ENCODE measurements around the gene CDKAL1. TPM values are rescaled to one million over a fixed set of nuclear protein-coding genes. Genes with fewer than 3 reads are reported as not detected.

CDKAL1 gene
- total and polyA plus RNA-seq, 10 of the 15 experiments (the other 5 are each of a cell fraction or from before 2014, with no cell fraction given), result 10.7 to 26.9 (median 17.3) TPM

GRCh38 chr6:20723236-20723635, 189.0 kb downstream of the CDKAL1 start:
- H3K36me3 ChIP-seq (ENCODE audit: control insufficient read depth in 2 of 2, insufficient read depth in 2 of 2, low read length in 1 of 2), result no peaks in the 10 kb centered on the region; a peak in 1 of 4 replicates
- H4K20me1 ChIP-seq (ENCODE audit: control insufficient read depth, insufficient read depth), result no peaks in the 10 kb centered on the region
- H3K27ac ChIP-seq (ENCODE audit: control insufficient read depth, insufficient read depth), result no peak overlapping the region
- H3K27me3 ChIP-seq (replicated peaks in 1 of 2; ENCODE audit: control insufficient read depth in 2 of 2, insufficient read depth in 2 of 2, low read length in 1 of 2), result no peaks in the 10 kb centered on the region
- in situ Hi-C loops (cut with MboI), result no loop called here
- FAIRE-seq (no peak), ATAC-seq (no peak), DNase-seq (ENCODE audit: low read depth, low spot score) (no peak)
- no TSS peak for BruUV-seq (replicated peaks)
- no peak overlapping the region for H3K4me2 ChIP-seq (ENCODE audit: control insufficient read depth, insufficient read depth)
- CTCF ChIA-PET, result no interaction called here
- RAD21 ChIA-PET (ENCODE audit: unreplicated experiment), result no interaction called here
- H3K4me1 ChIP-seq (ENCODE audit: control insufficient read depth, insufficient read depth, low read length), result peaks cover 23% of the 10 kb centered on the region
- H3K9me3 ChIP-seq (replicated peaks; ENCODE audit: control insufficient read depth, insufficient read depth, low read length), result no peaks in the 10 kb centered on the region; the same call in 2 of the 3 replicates
- SMC1A ChIA-PET (ENCODE audit: uncharacterized antibody, unreplicated experiment), result no interaction called here
- intact Hi-C loops (cut with micrococcal nuclease; ENCODE audit: unreplicated experiment), result no loop called here
- no peaks in the 10 kb centered on the region for H3K79me2 ChIP-seq (ENCODE audit: control insufficient read depth, insufficient read depth, low read length)
- no peak overlapping the region for H3K4me3 ChIP-seq
- TF ChIP-seq IRF3 (IDR thresholded peaks at IDR 0.05) (no peak), BHLHE40 (IDR thresholded peaks at IDR 0.05; ENCODE audit: borderline replicate concordance in 1 of 2, low read depth in 2 of 2, low read length in 1 of 2) (no peak), ASH2L (IDR thresholded peaks at IDR 0.05; ENCODE audit: borderline replicate concordance, low read depth) (no peak), MLLT1 (IDR thresholded peaks at IDR 0.05) (no peak)
- no peak overlapping the region for H3K9ac ChIP-seq (ENCODE audit: control insufficient read depth, insufficient read depth, low read length)
- POLR2A ChIA-PET, result no interaction called here
- H2AFZ ChIP-seq (ENCODE audit: control insufficient read depth, low read depth, low read length), result no peak overlapping the region
- WGBS (ENCODE audit: insufficient coverage, insufficient replicate concordance, low lambda C conversion rate, missing lambda C conversion rate), result 98% methylated on average over 12 of the region's 12 CpGs
